HUDEP-2 (cell line): ENCODE results near the gene EIF2B2.
A peak's percentile ranks its signal among the peaks of the same experiment; 100 is the strongest.

Source experiments
- DNase-seq, 76 experiments: peaks; one replicate each; lab custom pipeline; 2025; ENCODE audit not compliant: unreplicated experiment in 76 of 76; lab: John Stamatoyannopoulos, UW

The EIF2B2 gene

DNA sequence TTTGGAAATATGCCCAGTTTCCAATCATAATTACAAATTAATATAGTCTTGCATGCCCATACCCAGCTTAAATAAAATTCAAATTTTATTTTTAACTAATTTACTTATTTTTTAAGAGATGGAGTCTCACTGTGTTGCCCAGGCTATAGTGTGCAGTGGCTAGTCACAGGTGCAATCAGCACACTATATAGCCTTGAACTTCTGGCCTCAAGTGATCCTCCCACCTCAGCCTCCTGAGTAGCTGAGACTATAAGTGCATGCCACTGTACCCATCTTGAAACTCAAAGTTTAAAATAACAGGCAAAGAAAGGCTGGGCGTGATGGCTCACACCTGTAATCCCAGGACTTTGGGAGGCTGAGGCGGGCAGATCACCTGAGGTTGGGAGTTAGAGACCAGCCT lies 38.2 kb downstream of the EIF2B2 start:
- no peak for DNase-seq

GRCh38 chr14:75041613-75042012 lies 38.9 kb downstream of the EIF2B2 start:
- no peak for DNase-seq

DNA sequence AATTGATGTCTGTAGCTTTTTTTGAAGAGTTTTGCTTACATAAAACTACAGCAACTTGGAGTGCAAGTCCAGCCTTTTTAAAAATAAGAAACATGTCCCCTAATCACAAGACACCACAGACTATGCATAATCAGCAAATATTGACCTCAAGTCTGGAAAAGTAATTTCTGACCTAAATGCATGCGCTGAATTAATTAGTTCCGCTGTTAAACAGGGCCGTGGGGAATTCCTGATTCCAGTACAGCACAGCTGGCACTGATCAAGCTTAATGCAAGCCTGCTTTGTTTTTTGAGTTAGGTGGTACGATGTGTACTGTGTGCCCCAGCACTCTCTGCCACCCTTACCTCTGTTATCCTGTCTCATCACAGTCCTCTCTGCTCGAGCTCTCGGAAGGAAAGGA lies 39.3 kb downstream of the EIF2B2 start:
- DNase-seq = no peak

DNA sequence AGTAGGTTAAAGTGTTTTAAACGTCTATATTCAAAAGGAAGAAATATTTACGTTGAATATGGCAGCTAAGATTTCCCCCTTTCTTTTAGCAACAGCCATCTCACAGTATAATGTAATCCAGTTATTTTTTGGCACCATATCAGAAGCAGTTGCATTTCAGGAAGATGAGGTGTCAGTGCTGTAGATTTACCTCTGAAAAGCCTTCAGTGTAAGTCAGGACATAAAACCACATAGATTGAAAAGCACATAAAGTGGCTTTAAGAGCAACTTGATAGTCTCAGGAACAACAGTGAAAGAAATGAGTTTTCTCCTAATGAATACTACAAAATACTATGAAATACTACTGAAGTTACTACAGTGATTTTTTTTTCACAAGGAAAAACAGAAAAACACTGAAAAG lies 41.6 kb downstream of the EIF2B2 start:
- DNase-seq = peak in 4 of 76 experiments; percentile 5 to 13 (median 8)

GRCh38 chr14:75044752-75045151 lies 42.0 kb downstream of the EIF2B2 start:
- peak in 16 of 76 experiments; percentile 3 to 42 (median 18) for DNase-seq

- no peak for DNase-seq
Measured at GRCh38 chr14:75046275-75046674, 43.6 kb downstream of the EIF2B2 start.

GRCh38 chr14:75046899-75047298 lies 44.2 kb downstream of the EIF2B2 start:
- DNase-seq = no peak

- no peak for DNase-seq
Measured at GRCh38 chr14:75047506-75047905, 44.8 kb downstream of the EIF2B2 start.

DNA sequence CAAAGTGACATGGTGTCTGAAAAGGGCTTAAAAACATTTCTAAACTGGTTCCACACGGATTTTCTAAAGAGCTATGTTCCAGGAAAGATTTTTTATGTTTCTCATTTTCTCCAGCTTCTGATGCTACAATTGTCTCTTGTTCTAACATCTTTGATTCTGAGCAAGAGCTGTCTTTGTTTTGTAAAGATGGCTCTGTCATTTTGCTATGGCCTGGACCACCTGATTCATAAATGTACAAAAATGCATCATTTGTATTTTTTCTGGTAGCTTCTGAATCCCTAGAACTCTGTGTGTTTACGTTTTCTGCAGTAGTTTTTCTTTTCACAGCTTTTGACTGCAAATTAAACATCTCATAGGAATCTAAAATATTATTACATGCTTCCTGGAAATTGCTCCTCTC lies 45.4 kb downstream of the EIF2B2 start:
- DNase-seq = no peak

GRCh38 chr14:75049136-75049535 lies 46.4 kb downstream of the EIF2B2 start:
- DNase-seq = no peak

- no peak for DNase-seq
Measured at GRCh38 chr14:75049731-75050201, 47.0 kb downstream of the EIF2B2 start.

DNA sequence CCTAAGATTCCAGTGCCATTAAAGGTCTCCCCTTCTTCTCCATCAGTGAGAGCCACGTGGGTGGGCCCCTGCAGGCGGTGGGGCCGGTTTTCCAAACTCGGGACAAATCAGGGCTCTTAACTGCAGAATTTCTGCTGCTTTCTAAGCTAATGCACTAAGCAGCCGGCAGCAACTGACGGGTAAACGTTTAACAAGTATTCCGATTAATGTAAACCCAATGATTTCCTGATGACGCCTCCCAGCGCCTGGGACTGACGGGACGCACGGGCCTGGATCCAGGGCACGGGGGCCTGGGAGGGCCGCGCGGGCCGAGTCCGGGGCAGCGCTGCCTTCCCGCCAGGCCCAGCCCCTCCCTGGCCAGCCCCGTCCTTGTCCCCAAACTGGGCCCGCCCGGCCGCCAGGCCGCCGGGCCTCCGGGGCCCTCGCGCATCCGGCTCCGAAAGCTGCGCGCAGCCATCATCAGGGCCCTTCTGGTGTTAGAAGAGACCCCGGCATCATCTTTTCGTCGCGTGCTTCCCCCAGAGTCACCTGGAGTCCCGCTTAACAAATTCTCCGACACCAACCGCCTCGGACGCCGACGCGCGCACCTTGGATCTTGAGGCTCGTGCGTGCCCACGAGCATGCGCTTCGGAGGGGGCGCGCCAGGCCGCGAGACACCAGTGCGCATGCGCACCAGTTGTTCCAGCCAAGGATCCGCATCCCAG lies 48.3 kb downstream of the EIF2B2 start, which contains the start of gene MLH3:
MLH3 (minus strand) TSS at position 616 of the 704 bp plus-strand sequence. CDS start 1,812 bp downstream, outside the sequence.
- peak in 74 of 76 experiments; percentile 5 to 79 (median 62) for DNase-seq

GRCh38 chr14:75051556-75051899 lies 48.8 kb downstream of the EIF2B2 start:
- DNase-seq = no peak

- DNase-seq = peak in 1 of 76 experiments; percentile 2
Measured at GRCh38 chr14:75053396-75054291, 50.9 kb downstream of the EIF2B2 start.

DNA sequence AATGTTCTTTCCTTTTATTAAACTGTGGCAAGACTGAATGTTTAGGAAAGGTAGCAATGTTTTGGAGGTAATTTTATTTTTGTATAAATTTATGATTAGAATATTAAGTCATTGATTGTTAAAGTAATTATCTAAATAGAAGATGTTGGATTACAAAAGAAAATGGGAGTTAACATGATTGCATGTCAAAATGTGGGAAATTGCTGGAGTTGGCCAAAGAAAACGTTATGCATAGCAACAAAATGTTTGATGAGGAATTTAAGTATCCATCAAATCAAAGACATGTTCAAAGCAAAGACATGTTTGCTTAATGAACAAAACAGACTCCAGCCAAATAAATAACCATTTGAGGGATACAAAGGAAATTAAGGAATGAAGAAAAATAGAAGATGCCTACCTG lies 51.7 kb downstream of the EIF2B2 start:
- no peak for DNase-seq

DNA sequence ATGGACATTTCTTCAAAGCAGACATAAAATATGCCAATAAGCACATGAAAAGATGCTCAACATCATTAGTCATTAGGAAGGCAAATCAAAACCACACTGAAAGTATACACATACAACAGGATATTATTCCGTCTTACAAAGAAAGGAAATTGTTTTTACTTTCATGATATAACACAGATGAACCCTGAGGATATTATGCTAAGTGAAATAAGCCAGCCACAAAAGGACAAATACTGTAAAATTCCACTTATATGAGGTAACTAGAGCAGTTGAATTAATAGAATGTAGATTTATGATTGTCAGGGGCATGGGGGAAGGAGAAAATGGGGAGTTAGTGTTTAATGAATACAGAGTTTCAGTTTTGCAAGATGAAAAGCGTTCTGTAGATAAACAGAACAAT lies 56.9 kb downstream of the EIF2B2 start:
- DNase-seq = no peak

GRCh38 chr14:75060420-75060819 lies 57.7 kb downstream of the EIF2B2 start:
- DNase-seq = no peak
